ENCODE data around the gene MYO18A. TPM values are rescaled to one million over a fixed set of nuclear protein-coding genes. Genes with fewer than 3 reads are reported as not detected.

The MYO18A gene
- total RNA-seq, 5 donors from 2014 or later (not counting 1 experiment from before 2014, with no cell fraction given) = 119 to 151 (median 145) TPM

DNA sequence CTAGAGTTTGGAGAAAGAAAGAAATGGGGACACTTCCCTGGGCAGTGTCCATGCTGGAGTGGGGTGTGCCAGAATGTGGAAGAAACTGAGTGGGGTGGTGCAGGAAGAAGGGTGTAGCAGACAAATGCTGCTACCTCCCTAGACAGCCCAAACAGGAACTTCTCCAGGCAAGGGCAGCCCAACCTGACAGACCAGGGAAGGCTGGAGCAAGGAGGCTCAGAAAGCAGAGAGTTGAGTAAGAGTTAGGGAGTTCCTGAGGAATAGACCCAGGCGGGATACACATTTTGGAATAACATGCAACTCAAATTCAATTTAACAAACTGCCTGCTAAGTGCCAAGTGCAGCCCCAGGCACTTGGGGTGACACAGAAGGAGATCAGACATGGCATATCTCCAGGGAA lies 1.0 kb upstream of the MYO18A start:
- ChIA-PET POLR2A (no interaction called here), CTCF (interaction anchor here (0.6 to 11.5 kb wide), 7 partner anchors 32 to 189 kb away, joined by 3 to 184 read pairs (median 6); no protein-coding TSS in a partner anchor)
- WGBS (ENCODE audit: insufficient coverage) = no CpG with 5 or more reads among the region's 1 CpG
- Mint-ChIP-seq H3K4me1 (peaks cover 12 to 25% (median 14%) of the 10 kb centered on the region in 3 donors), H3K9me3 (no peaks in the 10 kb centered on the region), H3K27me3 (no peaks in the 10 kb centered on the region), H3K36me3 (no peaks in the 10 kb centered on the region), H3K27ac (no peak overlapping the region), H3K4me3 (peak overlapping the region in 1 of 3 donors; percentile 60)
- no peak for ATAC-seq (replicated peaks in 1 of 4)
- peaks cover 2 to 31% of the 10 kb centered on the region in 2 experiments for H3K4me1 ChIP-seq (ENCODE audit: control insufficient read depth in 1 of 2, extremely low read depth in 1 of 2, insufficient read depth in 2 of 2, low read length in 2 of 2)
- no peak overlapping the region for H3K27ac ChIP-seq (ENCODE audit: low read length)
- no peaks in the 10 kb centered on the region for H3K36me3 ChIP-seq (ENCODE audit: control insufficient read depth in 2 of 2, extremely low read depth in 1 of 2, insufficient read depth in 1 of 2, low read length in 1 of 2)
- no peaks in the 10 kb centered on the region for H3K9me3 ChIP-seq
- no peak overlapping the region for H3K4me3 ChIP-seq (ENCODE audit: control insufficient read depth in 1 of 2, extremely low read depth in 1 of 2, low read length in 1 of 2)
- no peaks in the 10 kb centered on the region for H3K27me3 ChIP-seq (replicated peaks in 1 of 2; ENCODE audit: control insufficient read depth in 2 of 2, extremely low read depth in 1 of 2, insufficient read depth in 2 of 2, low read length in 1 of 2)
- DNase-seq = no peak

DNA sequence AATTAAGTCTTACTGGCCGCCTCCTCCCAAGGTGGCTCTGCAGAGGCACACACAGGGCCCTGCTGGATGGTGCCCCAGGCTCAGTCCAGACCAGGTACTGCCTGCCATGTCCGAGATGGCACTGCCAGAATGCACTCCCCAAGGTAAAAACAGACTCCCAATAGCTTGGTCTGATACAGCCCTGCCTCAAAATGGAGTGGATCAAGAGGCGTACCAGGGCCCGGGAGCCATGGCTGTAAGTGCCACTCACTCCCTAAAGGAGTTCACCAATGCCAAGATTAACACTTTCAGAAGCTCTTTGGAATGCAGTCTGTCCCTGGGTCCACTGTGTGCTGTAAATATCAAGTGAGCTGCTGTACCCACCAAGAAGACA lies 576 bp upstream of the MYO18A start:
- ChIA-PET POLR2A (interaction anchor here in 1 of 2 donors (0.5 kb wide), 1 partner anchor 33 kb away, joined by 8 read pairs; no protein-coding TSS in a partner anchor), CTCF (interaction anchor here (0.5 to 11.5 kb wide), 13 partner anchors 17 to 356 kb away, joined by 3 to 184 read pairs (median 3); no protein-coding TSS in a partner anchor)
- H3K4me3 Mint-ChIP-seq = peak overlapping the region; percentile 48 to 60 (median 55)
- ATAC-seq (replicated peaks in 1 of 4) (no peak), DNase-seq (no peak)
- WGBS (ENCODE audit: insufficient coverage) = 50% methylated on average over 2 of the region's 4 CpGs
- H3K4me1 Mint-ChIP-seq = peaks cover 14 to 29% (median 16%) of the 10 kb centered on the region in 3 donors
- H3K27ac Mint-ChIP-seq = no peak overlapping the region
- no peaks in the 10 kb centered on the region for H3K9me3 Mint-ChIP-seq
- H3K27me3 Mint-ChIP-seq = no peaks in the 10 kb centered on the region
- H3K27ac ChIP-seq (ENCODE audit: low read length) = no peak overlapping the region
- H3K9me3 ChIP-seq = no peaks in the 10 kb centered on the region
- H3K4me1 ChIP-seq (ENCODE audit: control insufficient read depth in 1 of 2, extremely low read depth in 1 of 2, insufficient read depth in 2 of 2, low read length in 2 of 2) = peaks cover 5 to 32% of the 10 kb centered on the region in 2 experiments
- H3K4me3 ChIP-seq (ENCODE audit: control insufficient read depth in 1 of 2, extremely low read depth in 1 of 2, low read length in 1 of 2) = no peak overlapping the region
- H3K36me3 Mint-ChIP-seq = no peaks in the 10 kb centered on the region
- H3K27me3 ChIP-seq (replicated peaks in 1 of 2; ENCODE audit: control insufficient read depth in 2 of 2, extremely low read depth in 1 of 2, insufficient read depth in 2 of 2, low read length in 1 of 2) = no peaks in the 10 kb centered on the region
- H3K36me3 ChIP-seq (ENCODE audit: control insufficient read depth in 2 of 2, extremely low read depth in 1 of 2, insufficient read depth in 1 of 2, low read length in 1 of 2) = no peaks in the 10 kb centered on the region

DNA sequence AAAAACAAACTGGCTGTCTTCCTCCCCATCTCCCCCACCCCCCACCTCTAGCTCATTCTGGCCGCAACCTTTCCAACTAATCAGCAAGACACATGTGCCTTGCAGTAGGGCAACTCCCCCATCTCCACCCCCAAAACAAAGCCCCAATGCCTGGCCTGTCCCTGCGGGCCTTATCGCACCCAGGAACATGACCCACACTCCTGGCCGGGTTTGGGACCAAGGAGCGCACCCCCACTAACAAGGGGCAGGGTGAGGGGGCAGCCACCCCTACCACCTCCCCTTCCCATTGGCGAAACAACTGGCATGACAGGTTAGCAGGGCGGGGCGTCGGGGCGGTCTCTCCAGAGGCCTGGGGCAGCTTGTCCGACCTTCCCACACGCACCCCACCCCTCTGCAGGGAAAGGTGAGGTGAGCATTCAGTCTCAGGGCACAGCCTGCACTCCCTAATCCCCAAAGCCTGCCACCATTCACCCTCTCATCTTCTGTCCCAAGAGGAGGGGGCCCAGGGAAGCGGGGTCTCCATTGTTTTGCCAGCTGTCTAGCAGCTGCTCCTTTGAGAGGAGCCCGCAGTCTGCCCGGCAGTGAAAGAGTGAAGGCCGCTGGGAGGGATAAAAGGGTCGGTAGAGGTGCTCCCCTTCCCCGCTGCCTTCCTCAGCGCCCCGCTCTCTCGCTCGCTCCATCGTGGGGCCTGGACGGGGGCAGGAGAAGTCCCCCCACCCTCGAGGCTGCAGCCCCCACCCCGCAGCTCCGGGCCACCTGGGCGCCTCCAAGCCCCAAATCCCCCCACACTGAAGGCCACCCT lies 765 bp downstream of the MYO18A start:
- Histone ChIP-seq H3K4me3 (ENCODE audit: control insufficient read depth in 1 of 2, extremely low read depth in 1 of 2, low read length in 1 of 2) (peak overlapping the region; percentile 12 to 33), H3K36me3 (ENCODE audit: control insufficient read depth in 2 of 2, extremely low read depth in 1 of 2, insufficient read depth in 1 of 2, low read length in 1 of 2) (no peaks in the 10 kb centered on the region), H3K4me1 (ENCODE audit: control insufficient read depth in 1 of 2, extremely low read depth in 1 of 2, insufficient read depth in 2 of 2, low read length in 2 of 2) (peaks cover 5 to 32% of the 10 kb centered on the region in 2 experiments), H3K9me3 (no peaks in the 10 kb centered on the region), H3K27me3 (replicated peaks in 1 of 2; ENCODE audit: control insufficient read depth in 2 of 2, extremely low read depth in 1 of 2, insufficient read depth in 2 of 2, low read length in 1 of 2) (no peaks in the 10 kb centered on the region), H3K27ac (ENCODE audit: low read length) (no peak overlapping the region)
- Mint-ChIP-seq H3K4me1 (peaks cover 14 to 29% (median 16%) of the 10 kb centered on the region in 3 donors), H3K4me3 (peak overlapping the region; percentile 49 to 85 (median 64)), H3K27me3 (no peaks in the 10 kb centered on the region), H3K27ac (no peak overlapping the region), H3K36me3 (no peaks in the 10 kb centered on the region), H3K9me3 (no peaks in the 10 kb centered on the region)
- no peak for ATAC-seq (replicated peaks in 1 of 4)
- CTCF ChIA-PET = interaction anchor here (0.6 to 11.5 kb wide), 14 partner anchors 16 to 1064 kb away, joined by 3 to 184 read pairs (median 4); no protein-coding TSS in a partner anchor
- POLR2A ChIA-PET = interaction anchor here (0.6 to 0.9 kb wide), 3 partner anchors 115 to 1106 kb away, joined by 3 to 8 read pairs (median 5); partner anchors contain the start of gene NUFIP2 (in 1 of the 2)
- 78% methylated on average over 11 of the region's 28 CpGs for WGBS (ENCODE audit: insufficient coverage)
- peak in 1 of 35 experiments; percentile 4 for DNase-seq

DNA sequence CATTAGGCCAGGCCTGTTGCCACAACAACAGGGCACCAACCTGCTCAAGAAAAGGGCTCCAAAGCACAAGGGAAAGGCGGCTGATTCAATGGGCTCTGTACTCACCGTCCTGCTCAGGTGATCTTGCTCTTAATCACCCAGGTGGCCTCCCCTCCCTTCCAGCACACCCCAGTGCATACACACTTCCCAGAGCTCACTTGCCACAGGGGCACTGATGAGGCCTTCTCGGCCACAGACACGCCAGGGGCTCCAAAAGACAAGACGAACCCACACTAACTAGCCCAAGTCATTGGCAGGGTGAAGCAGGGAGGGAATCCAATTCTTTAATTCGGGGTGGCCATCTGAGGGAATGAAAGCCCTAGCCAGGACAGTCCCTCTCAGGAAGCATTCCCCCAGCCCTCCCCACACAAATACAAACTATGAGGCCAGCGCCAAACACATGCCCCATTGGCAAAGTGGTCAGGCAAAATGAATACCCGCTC lies 1.4 kb downstream of the MYO18A start:
- no peaks in the 10 kb centered on the region for H3K27me3 ChIP-seq (replicated peaks in 1 of 2; ENCODE audit: control insufficient read depth in 2 of 2, extremely low read depth in 1 of 2, insufficient read depth in 2 of 2, low read length in 1 of 2)
- H3K36me3 ChIP-seq (ENCODE audit: control insufficient read depth in 2 of 2, extremely low read depth in 1 of 2, insufficient read depth in 1 of 2, low read length in 1 of 2) = no peaks in the 10 kb centered on the region
- H3K27ac Mint-ChIP-seq = peak overlapping the region; percentile 61 to 66
- H3K27ac ChIP-seq (ENCODE audit: low read length) = no peak overlapping the region
- H3K27me3 Mint-ChIP-seq = no peaks in the 10 kb centered on the region
- DNase-seq = peak in 1 of 35 experiments; percentile 11
- no peak for ATAC-seq (replicated peaks in 1 of 4)
- ChIA-PET CTCF (interaction anchor here (0.6 to 11.5 kb wide), 3 partner anchors 31 to 541 kb away, joined by 3 to 184 read pairs (median 4); no protein-coding TSS in a partner anchor), POLR2A (interaction anchor here in 1 of 2 donors (0.6 kb wide), 1 partner anchor 182 kb away, joined by 4 read pairs; no protein-coding TSS in a partner anchor)
- 90% methylated on average over 4 of the region's 8 CpGs for WGBS (ENCODE audit: insufficient coverage)
- peak overlapping the region; percentile 36 to 85 (median 64) for H3K4me3 Mint-ChIP-seq
- peaks cover 5 to 32% of the 10 kb centered on the region in 2 experiments for H3K4me1 ChIP-seq (ENCODE audit: control insufficient read depth in 1 of 2, extremely low read depth in 1 of 2, insufficient read depth in 2 of 2, low read length in 2 of 2)
- H3K9me3 ChIP-seq = no peaks in the 10 kb centered on the region
- no peak overlapping the region for H3K4me3 ChIP-seq (ENCODE audit: control insufficient read depth in 1 of 2, extremely low read depth in 1 of 2, low read length in 1 of 2)
- no peaks in the 10 kb centered on the region for H3K36me3 Mint-ChIP-seq
- peaks cover 14 to 29% (median 16%) of the 10 kb centered on the region in 3 donors for H3K4me1 Mint-ChIP-seq
- H3K9me3 Mint-ChIP-seq = no peaks in the 10 kb centered on the region

DNA sequence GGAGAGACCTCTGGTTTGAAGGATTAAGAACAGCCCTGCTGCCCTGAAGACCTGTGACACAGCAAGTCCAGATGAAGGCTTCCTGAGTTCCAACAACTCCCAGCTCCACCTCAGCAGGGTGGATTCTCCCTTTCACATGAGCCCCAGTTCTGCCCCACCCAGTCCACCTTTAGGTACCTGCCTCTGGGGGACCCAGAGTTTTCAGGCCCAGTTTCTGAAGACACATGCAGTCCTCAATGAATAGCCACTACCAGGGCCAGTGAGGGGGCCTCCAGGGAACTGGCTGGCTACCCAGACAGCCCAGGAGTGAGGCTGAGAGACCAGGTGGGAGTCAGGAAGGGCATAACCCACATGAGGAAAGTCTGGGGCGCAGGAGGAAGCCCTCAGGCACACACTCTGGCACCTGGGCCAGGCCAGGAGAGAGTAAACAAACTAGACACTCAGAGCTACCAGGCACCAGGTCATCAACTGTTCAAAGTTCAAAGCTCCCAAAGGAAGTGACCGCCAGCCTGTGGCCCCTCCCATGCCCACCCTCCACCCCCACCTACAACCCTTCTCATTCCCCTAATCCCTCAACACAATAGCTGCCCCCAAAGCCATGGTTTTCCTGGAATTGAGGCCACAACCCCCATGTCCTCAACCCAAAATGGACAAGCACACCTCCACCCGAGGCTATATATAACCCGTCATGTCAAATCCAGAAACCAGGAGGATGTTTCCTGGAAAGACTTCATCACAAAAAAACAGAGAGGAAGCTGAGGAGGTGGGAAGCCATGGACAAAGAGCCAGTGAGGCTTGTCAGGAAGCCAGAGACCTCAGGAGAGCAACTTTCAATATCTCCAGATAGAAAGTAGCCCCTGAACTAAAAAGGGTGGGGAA lies 2.1 kb downstream of the MYO18A start:
- Mint-ChIP-seq H3K27ac (peak overlapping the region; percentile 90 to 95), H3K9me3 (no peaks in the 10 kb centered on the region), H3K4me1 (peaks cover 14 to 29% (median 16%) of the 10 kb centered on the region in 3 donors), H3K36me3 (no peaks in the 10 kb centered on the region), H3K27me3 (no peaks in the 10 kb centered on the region), H3K4me3 (peak overlapping the region; percentile 80 to 85 (median 85))
- no peaks in the 10 kb centered on the region for H3K36me3 ChIP-seq (ENCODE audit: control insufficient read depth in 2 of 2, extremely low read depth in 1 of 2, insufficient read depth in 1 of 2, low read length in 1 of 2)
- H3K4me3 ChIP-seq (ENCODE audit: control insufficient read depth in 1 of 2, extremely low read depth in 1 of 2, low read length in 1 of 2) = no peak overlapping the region
- DNase-seq (peak in 1 of 35 experiments; percentile 7), ATAC-seq (replicated peaks in 1 of 4) (no peak)
- H3K4me1 ChIP-seq (ENCODE audit: control insufficient read depth in 1 of 2, extremely low read depth in 1 of 2, insufficient read depth in 2 of 2, low read length in 2 of 2) = peaks cover 5 to 32% of the 10 kb centered on the region in 2 experiments
- ChIA-PET POLR2A (interaction anchor here in 1 of 2 donors (0.6 kb wide), 1 partner anchor 183 kb away, joined by 4 read pairs; no protein-coding TSS in a partner anchor), CTCF (interaction anchor here in 1 of 2 donors (0.5 to 11.5 kb wide), 5 partner anchors 23 to 112 kb away, joined by 3 to 184 read pairs (median 4); no protein-coding TSS in a partner anchor)
- H3K27ac ChIP-seq (ENCODE audit: low read length) = no peak overlapping the region
- H3K27me3 ChIP-seq (replicated peaks in 1 of 2; ENCODE audit: control insufficient read depth in 2 of 2, extremely low read depth in 1 of 2, insufficient read depth in 2 of 2, low read length in 1 of 2) = no peaks in the 10 kb centered on the region
- no CpG with 5 or more reads among the region's 4 CpGs for WGBS (ENCODE audit: insufficient coverage)
- H3K9me3 ChIP-seq = no peaks in the 10 kb centered on the region
